HG02970 (cell line): ENCODE data around the gene MRPS18C.

Experiments
- ATAC-seq: cut with Tn5 transposase; IDR thresholded peaks from one replicate; pipeline ENCODE4 v1.9.1; 2021; ENCODE audit warnings: mild to moderate bottlenecking, moderate library complexity, moderate number of reproducible peaks; ENCODE audit not compliant: unreplicated experiment, low FRiP score

Gene MRPS18C

DNA sequence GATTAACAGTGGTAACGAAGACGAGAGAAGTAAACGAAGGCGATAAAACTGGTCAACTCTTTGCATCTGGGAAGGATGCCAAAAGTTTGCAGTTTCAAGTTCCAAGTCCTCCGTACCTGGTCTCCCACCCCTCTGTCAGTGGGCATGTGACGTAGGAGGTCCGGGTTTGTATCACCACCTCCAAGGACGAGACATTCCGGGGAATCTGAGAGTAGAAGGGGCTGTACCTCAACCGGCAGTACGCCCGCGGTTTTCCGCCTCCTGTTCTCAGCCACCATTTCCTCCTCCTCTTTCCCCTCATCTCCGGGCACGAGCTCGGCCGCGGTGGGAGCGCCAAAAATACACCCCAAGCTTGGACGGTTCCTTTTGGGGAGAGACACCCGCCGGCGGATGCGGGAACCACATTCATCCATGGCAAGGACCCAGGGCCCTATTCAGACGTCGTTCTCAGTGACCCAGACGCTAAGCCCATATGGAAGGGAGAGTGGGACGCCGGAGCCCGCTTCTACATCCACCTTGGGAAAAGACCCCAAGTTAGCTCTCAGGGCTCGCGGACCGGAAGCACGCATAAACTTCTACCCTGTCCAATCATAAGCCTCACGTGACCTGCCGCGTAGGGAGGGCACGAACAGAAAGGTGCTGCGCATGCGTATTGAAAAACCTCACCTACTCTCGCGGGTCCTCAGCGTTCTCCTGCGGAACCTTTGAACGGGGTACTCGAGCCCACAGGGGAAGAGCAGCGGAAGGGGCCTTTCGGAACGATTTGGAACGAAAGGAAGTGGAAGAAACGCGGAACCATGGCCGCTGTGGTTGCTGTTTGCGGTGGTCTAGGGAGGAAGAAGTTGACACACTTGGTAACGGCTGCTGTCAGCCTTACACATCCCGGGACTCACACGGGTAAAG lies at the start of gene MRPS18C, which contains the start of gene HELQ:
Gene MRPS18C, plus strand, starts transcription at position 778 of the 903 bp plus-strand sequence. Its CDS starts 20 bp downstream, at position 798.
Gene HELQ, minus strand, starts transcription at position 543 of the 903 bp plus-strand sequence. Its CDS starts 130 bp downstream, at position 413.
- peak; percentile 98 for ATAC-seq

DNA sequence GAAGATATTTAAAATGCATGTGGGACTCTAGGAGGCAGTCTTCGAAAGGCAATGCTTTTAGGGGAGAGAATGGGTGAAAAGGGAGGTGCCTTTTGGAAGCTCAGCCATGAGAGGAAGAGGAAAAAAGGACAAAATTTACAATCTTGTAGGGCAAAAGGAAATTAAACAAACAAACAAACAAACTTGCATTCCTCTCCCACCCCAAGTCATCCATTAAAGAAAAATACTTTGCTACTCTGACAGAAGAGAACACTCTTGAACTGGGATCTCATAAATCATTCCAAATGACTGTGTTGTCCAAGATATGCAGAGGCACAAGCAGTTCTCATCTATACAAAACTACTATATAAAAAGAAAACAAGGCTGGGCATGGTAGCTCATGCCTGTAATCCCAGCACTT lies 47.0 kb upstream of the MRPS18C start:
- ATAC-seq, result no peak

DNA sequence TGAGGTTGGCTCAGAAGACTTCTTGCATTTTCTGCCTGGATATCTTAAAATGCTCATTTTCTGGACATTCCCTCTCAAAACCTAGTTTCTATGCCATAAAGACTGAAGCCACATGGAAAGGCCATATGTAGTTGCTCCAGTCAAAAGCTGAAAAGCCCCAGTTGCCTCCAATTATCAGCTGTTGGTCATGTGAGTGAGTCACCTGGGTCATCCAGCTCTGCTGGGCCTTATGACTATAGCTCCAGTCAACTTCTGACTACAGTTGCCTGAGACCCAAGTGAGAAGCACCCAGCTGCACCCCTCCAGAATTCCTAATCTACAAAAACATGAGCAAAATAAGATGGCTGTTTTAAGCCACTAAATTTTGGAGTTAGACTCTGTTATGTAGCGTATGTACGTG lies 42.2 kb upstream of the MRPS18C start:
- ATAC-seq, result no peak

DNA sequence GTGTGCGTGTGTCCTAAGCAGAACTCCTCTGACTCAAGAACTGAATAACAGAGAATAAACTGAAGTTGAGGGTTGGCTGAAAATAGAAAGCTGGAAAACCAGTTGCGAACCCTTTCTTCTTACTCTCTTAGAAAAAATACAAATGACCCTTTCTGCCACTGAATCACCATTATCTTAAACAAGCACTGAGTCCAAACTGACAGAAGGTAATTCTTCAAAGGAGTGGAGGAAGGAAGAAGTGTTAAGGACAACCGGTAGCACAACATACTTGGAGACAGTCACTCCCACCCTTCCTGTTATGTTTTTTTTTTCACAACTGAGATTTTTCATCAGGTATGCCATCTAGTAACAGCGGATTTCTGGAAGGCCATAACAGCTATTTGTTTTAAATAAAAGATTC lies 38.3 kb upstream of the MRPS18C start:
- ATAC-seq, result no peak

DNA sequence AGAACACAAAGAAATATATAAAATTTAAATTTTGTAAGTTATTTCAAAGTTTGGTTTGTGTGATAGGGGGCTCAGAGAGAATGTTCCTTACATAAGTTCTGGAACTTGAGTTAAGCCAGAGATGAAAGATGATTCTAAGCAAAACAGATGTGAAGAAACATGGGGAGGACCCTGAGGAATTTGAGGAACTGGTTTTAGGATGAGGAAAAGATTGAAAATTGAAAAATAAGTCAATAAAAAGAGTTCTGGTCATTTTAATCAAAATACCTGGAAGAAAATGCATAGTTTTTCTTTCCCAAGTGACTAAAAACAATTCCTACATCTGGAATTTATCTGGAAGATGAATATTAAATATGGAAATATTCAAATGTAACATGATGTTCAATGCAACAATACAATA lies 37.6 kb upstream of the MRPS18C start:
- no peak for ATAC-seq

DNA sequence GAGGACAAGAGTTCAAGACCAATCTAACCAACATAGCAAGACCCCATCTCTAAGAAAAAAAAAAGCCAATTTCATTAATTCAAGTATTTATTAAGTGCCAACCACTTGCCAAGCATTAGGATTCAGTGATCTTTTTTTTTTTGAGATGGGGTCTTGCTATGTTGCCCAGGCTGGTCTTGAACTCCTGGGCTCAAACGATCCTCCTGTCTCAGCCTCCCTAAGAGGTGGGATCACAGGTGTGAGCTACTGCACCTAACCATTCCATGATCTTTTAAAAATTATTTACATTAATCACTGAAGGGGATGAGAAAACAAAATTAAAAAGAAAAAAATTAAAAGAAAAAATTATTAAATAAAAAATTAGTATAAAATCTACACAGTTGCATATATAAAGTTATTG lies 24.7 kb upstream of the MRPS18C start:
- no peak for ATAC-seq

DNA sequence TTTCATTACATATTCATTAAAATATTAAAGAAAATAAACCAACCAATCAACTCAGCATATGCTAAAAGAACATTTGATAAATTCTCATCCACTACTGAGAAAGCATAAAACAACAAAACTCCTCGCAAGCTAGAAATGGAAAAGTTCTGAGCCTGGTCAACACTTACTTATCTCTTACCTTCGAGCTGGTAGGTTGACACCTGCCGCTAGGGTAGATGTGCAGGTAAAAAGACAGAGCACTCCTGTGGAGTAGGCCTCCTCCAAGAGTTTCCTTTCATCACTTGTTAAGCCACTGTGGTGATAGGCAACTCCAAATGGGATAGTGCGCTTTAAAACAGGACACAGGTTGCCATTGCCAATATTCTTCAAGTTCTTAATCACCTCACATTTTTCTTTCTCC lies 19.2 kb upstream of the MRPS18C start:
- no peak for ATAC-seq

DNA sequence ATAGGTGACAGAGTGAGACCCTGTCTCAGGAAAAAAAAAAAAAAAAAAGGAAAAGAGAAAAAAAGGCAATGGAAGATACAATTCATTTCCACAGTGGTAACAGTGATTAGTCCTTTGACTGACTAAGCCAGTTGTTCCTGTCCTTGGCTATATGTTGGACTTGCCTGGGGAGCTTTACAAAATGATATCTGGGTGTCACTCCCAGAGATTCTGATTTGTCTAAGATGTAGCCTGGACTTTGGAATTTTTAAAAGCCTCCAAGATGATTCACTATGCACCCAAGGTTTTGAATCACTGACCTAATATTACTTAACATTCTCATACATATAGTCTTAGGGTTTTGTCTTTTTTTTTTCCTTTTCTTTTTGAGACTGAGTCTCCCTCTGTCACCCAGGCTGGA lies 17.1 kb upstream of the MRPS18C start:
- ATAC-seq, result no peak

DNA sequence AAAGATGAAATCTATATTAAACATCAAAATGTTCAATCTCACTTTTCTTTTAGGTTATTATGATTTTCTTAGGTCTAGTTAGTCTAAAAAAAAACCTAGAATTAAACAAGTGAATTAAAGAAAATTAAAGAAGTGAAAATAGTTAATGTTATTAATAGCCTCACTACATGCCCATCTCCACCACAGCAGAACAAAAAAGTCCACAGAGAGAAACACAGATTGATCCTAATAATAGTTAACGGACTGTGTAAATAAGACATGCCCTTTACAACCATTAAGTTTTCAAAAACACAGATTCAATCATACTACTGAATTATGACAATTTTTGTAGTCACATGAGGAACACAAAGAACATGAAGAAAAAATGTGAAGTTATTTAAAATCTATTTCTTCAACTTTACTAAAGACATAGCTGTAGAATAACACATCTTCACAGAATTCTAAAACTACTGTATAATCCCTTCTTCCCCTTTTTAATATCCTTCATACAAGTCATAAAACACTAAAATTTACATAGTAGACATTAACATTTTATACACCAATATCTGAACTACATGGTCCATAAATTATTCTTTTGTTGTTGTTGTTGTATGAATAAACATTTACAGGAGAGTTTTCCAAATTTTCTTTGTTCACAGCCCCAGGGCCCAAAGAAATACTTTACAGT lies 15.6 kb upstream of the MRPS18C start:
- no peak for ATAC-seq

DNA sequence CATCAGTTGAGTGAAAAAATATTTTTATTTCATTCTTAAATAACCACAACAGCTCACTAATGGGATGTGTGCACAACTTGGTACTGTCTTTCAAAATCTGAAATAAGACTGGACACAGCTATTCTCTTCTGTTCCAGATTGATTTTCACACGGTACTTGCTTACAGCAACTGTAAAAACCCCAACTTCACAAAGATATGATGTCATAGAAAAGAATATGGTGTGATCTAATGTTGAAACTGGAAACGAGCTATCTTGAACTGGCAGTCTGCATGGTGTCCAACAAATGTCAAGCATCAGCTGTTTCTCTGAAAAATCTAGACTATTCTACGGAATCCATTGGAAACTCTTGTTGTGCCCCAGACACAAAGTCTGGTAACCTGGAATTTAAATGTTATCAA lies 15.0 kb upstream of the MRPS18C start:
- no peak for ATAC-seq

DNA sequence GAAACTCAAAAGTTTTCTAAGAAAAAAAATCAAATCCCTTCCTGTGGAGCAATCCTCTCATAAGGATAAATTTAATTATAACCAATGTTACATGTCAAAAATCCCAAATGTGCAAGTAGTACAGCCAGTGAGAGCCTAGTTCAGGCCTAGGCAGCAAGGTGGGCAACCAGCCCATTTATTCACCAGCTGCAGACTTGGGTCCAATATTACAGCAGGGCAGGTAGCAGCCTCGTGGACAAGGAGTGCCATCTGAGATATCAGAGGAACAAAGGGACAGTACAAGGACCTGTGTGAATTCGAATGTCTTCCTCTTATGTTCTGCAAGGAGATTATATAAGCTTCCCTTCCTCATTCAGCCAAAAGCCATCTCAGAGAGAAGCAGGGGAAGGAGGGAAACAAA lies 6.8 kb upstream of the MRPS18C start:
- no peak for ATAC-seq

DNA sequence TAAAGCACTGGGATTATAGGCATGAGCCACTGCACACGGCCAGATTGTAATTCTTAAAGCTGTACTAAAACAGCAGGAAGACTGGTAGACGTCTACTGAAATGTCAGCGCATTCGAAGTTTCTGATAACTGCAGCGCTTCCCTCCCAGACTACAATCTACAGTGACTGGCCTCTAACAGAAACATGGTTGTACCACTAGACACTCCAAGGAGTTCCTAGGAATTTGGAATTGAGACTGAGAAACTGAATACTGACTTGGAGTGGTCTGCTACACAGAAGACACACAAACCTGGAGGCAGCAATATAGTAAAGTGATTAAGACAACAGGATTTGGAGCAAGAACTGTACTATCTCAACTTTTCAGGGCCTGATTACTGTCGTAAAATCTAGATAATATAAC lies 1.2 kb upstream of the MRPS18C start:
- ATAC-seq, result no peak

DNA sequence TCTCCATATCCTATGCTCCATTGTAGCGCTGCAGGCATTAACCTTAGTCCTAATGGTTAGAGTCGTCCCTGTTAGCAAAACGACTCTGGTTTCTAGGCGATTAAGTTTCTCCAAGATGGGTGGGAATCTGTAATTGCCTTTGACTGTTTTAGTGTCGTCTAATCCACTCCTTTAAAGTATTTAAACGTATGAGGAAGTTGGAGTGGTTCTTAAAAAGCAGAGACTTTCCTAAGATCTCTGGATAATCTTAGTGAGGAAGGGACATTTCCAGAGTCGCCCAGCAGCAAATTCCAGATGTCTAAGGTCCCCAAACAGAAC lies 285 bp downstream of the MRPS18C start:
- ATAC-seq, result no peak

DNA sequence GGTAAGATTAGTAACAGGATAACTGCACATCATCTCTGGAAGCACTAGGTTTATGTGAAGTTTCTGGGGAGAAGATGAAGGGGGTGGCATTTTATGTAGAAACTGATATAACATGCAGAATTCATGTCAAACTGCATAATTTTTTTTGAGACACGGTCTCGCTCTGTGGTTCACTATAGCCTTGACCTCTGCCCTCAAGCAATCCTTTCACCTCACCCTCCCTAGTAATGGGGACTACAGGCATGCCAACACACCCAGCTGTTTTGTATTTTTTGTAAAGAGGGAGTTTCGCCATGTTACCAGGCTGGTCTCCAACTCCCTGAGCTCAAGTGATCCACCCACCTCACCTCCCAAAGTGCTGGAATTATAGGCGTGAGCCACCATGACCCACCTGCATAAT lies 17.6 kb downstream of the MRPS18C start:
- ATAC-seq, result no peak

DNA sequence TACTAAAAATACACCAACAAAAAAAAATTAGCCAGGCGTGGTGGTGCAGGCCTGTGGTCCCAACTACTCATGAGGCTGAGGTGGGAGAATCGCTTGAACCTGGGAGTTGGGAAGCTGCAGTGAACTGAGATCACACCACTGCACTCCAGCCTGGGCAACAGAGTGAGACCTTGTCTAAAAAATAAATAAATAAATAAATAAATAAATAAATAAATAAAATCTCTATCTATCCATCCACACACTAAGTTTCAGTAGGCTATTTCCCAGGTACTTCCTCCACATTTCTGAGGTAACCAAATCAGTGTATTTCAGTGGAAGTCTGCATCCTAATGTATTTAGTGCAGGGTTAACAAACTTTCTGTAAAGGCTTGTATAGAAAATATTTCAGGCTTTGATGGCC lies 18.1 kb downstream of the MRPS18C start:
- ATAC-seq, result no peak

DNA sequence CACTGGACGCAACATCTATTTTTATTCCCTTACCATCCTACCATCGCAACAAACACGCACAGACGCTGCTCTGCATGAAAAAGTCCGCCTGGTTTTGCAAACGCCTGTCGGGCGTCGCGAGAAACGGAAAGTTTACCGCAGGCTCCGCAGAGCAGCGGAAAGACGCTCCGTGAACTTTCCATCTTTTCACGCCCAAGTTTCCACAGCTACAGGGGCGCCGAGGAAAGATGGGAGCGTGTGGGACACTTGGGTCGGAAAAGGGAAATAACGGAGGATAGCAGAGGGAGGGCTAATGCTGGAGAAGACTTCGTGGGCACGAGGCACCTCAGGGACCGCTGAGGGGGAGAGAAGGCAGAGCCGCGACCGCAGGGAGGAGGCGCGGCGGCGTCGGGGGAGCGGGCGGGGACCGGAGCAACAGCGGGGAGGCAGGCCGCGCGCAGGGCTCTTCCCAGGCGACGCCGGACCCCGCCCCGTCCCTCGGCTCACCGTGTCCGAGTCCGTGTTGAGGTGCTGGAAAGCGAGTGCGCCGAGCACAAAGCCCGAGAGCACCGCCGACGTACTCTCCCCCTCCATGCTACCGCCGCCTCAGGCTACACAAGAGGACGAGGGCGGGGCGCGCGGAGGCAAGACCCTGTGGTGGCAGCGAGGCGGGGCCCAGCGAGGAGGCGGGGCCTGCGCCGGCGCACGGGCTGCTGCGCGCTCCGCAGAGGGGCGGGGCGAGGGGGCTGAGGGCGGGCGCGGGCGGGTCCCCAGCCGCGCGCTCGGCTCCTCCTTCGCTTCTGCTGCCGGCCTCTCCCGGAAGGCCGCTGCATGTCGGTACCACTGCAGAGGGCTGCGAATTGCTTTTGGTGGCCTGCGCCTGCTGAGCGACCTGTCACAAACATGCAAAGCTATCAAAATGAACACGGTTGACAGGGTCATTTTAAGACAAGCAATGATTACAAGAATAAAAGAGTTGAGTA lies 28.9 kb downstream of the MRPS18C start, which contains the start of gene ABRAXAS1:
Gene ABRAXAS1, minus strand, starts transcription at position 601 of the 962 bp plus-strand sequence. Its CDS starts 28 bp downstream, at position 573.
- ATAC-seq, result peak; percentile 99

DNA sequence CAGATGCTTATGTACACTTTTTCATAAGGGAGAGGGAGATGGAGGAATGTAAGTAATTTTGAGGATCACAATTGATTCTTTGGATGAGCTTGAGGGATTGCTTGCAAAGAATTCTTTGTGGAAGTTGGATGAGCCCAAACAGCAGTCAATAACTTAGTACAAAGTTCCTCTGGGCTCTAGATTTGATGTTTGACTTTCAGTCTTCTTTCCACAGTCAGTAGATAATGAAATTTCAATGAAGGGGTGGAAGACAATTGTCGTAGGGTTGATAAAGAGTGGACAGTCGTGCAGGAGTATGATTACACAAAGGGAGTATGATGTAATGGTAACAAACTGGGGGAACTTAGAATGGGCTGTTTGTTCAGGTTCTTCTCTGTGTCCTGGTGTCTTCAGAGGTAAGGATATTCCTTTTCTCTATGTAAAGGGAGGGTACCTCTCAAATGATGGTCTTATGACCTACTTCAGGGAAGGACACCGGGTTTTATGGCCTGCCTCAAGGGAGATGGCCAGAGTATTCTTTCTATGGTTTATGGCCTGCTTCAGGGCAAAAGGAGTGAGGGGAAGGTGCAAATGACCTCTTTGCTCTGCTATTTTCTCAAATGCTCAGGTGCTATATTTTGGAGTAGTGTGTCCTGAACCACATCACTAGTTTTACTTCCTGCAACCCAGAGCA lies 30.7 kb downstream of the MRPS18C start:
- ATAC-seq, result no peak

DNA sequence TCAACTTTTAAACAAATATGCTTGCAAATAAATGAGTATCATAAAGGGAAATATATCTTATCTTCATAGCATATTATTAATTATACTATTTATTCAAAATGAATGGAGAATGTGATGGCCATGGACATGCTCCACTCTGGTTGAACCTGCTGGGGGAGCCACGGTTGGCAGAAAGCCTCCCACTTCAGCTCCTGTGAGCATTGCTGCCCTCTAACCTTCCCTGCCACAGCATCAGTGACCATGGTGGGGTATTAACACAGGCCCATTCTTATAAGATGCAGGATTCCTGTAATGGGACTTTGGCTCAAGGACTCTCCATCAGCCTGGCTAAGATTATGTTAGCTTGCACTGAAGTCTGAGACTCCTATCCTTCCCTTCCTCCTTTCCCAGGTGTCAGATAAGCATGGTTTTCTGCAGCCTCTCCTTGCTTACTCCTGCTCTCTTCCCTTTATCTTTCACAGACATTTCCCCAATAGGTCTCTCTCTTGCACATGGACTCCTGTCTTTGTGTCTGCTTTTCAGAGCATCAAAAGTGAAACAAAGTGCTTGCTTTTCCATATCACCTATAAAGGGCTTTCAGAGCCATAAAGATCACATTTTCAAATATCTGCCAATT lies 34.0 kb downstream of the MRPS18C start:
- ATAC-seq, result no peak

DNA sequence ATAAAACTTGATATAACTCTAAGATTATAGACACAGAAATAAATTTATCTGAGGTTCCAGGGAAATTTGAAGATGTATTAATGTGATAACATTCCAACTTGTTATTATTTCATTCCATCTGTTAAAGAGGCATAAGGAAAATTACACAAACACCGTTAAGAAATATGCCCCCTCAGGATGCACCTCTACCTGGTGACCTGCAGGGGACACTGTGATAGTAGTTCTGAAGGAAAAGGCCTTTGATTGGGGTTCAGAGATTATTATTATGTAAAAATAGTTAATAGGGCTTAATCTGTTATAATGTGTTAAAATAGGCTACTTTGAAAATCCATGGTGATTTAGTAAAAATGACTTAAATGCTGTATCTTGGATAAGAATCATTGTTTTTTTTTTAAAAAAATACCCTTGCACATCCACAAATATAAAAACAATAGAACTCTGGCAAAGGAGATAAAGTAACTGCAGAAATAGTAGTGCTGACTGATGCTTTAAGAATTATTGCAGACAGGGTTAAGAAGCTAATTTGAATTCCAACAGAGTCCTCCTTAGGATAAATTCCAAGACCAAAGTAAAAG lies 35.1 kb downstream of the MRPS18C start:
- no peak for ATAC-seq
